ENCODE measurements around the gene KCTD1.

KCTD1 gene

DNA sequence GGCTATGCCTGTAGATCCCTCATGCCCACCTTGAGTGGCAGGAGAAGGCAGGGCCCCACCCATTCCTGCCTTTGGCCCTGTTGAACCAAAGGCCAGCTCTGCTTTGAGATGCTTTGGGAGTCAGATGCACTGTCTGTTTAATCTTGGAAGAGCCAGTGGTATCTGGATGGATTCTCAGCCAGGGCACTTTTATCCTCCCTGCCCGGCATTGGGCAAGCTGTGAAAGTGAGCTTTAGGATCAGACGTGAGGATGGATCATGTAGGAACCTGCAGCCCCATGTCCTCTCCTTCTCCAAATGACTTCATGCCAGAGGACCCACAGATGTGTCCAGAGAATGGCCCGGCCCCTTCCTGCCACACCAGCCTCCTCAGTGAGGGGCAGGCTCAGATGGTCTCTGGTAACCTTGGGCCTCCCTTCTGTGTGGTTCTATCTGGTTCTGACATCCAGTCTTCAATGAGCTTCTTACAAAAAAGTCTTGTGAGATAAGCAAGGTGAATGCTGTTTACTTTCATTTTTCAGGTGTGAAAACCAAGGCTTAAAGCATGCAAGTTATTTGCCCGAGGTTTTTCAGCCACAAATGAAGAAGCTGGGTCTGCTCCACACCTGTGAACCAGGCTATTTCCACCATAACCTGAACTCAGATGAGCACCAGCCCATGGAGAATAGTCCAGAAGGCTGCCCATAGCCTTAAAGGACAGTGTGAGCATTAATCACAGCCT is 123.8 kb downstream of the KCTD1 start:
- DNase-seq, result no peak

- DNase-seq, result no peak
Measured at GRCh38 chr18:26422472-26423162, 125.7 kb downstream of the KCTD1 start.

DNA sequence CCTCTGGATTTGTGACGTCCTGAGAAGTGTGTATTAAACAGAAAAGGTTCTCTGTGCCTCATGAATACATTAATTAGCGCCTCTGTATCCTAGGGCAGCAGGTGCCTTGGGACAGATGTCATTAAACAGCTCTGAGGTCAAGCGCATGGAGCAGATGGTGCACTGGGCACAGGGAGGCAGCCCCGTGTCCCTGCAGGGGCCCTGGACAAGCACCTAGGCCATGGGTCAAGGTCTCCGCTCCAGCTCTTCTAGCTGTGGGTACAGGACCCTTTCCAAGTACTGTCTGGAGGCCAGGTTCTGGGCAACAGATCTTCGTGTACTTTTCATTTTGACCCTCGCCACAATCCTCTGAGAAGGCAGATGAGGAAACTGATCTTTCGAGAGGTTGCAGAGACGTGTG is 126.4 kb downstream of the KCTD1 start:
- DNase-seq, result no peak

DNA sequence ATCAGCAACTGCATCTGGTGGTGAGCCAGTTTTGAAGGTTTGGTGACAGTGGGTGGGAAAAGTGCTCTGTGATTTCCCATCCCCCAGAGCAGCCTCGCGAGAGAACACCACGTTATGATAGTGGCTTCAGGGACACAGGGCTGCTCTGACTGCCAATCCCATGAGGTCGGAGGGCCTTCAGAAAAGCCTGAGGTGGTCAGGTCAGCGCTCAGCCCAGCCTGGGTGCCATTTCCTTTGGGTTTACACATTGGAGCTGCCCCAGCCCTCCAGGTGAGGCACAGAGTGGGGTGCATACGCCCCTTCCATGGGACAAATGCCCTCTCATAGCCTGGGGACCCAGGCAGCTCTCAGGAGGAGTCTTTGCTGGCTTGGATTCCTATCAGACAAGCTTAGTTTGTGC is 126.8 kb downstream of the KCTD1 start:
- no peak for DNase-seq

DNA sequence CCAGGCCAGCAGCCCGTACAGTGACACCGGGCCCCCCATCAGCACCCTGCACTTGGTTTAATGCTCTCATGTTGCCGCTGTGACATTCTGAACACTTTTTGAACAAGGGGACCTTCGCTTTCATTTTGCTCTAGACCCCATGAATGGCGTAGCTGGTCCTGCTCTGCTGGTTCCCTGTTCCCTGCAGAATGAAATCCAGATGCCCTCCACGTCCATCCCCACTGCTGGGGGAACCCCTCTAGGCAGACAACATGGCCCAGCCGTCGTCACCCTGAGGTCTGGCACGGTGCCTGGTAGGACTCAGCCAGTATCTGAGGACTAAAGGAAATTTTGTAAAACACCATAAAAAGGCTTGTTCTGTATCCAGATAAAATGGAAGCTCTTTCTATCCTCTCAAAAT is 128.6 kb downstream of the KCTD1 start:
- no peak for DNase-seq

- DNase-seq, result no peak
Measured at GRCh38 chr18:26418225-26418624, 130.1 kb downstream of the KCTD1 start.

GRCh38 chr18:26417190-26417589 is 131.2 kb downstream of the KCTD1 start:
- DNase-seq, result no peak

DNA sequence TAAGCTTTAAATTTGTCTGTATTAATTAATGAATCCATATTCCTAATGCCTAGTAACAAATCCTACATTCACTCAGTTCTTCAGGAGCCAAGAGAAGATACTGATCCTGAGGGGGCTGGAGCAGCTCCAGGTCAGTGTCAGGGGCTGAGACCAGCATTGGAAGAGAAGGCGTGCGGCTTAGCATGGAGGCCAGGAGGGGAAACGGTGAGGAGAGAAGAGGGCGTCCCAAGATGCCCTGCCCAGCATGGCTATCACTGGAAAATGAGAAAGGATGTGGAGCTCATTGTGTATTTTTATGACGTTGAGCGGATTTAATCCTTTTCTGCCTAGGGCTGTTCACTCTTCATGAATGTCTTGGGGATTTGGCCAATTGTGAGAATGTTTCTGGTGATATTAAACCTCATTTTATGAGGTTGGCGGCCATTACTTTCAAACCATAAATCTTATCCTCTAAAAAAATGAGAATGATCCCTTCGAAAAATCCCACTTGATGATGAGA is 131.7 kb downstream of the KCTD1 start:
- no peak for DNase-seq

- DNase-seq, result no peak
Measured at GRCh38 chr18:26415631-26416030, 132.7 kb downstream of the KCTD1 start.

GRCh38 chr18:26414901-26415440 is 133.4 kb downstream of the KCTD1 start:
- no peak for DNase-seq

DNA sequence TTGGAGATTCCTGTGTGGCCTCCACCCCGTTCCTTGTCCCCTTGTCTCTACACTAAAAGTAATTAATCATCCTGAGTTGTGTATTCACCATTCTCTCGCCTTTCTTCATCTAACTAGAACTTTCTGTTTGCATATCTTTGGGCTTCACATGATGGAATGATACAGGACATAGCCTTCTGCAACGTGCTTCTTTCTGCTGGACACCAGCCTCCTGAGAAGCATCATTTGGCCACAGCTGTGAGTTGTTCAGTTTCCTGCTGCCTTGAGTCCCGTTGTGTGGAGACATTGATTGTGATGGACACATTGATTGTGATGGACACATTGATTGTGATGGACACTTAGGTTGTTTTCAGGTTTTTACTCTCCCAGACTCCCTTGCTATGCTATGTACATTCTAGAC is 139.3 kb downstream of the KCTD1 start:
- no peak for DNase-seq

DNA sequence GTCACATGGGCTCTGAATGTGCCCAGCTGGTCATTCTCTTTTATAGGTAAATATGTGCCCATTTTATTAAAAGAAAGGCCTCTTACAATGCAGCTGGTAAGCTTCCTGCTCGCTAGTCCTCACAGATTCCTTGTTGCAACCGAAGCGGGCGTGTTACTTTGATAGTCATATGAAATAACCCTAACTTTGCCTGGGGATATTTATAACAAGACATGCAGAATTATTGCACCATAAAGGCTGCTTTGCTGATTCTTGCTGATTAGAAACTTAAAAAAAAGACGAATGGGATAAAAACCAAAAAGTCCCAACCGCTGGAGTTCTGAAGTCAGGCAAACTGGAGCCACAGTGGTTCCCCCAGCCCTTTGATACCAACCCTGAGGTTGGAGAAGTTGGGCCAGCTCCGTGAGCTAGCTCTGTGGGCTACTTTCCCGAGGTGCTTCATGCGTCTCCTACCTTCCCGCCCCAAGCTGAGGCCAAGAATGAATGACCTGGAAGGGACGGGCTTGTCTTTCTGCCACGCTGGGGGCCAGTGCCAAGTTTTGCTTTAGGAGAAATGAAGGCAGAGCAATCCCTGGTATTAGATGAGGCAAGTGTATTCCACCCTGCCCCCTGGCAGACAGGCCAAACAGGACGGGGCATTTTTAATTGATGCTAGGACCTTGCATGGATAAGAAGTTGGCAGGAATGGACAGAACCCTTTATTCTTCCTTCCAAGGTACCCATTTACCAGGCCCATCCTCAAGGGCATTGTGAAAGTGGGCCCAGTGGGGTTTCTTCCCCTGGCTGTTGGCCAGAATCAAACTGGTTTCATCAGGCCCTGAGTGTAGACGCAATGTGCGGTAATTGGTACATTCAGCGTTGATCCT is 140.4 kb downstream of the KCTD1 start:
- no peak for DNase-seq

DNA sequence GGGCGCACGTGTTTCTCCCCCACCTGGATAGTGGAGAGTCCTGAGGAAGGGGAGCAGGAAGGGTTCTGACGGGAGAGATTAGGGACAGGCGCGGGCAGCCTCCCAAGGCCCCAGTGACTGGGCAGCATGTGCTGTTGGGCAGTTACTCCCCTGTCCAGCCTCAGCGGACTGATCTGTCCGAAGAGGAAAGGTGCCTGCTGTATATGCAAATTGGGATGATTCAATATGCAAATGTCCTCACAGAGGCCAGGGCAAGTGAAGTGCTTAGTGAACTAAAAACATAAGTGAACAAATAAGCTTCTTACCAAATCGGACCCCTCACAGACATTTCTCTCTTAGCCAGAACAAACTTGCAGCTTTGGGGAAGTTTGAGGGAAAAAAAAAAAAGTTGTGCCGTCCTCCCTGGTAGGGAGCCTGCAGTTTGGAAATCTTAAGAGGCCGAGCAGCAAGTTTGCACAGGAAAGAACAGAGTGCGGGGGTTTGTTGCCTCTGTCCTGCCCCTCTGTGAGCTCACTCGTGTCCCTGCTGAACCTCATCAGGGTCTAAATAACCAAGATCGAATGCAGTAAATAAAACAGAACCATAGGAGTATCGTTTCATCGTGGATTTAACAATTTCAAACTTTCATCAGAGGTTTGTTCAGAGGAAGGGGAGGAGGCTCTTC is 141.4 kb downstream of the KCTD1 start:
- DNase-seq, result no peak

DNA sequence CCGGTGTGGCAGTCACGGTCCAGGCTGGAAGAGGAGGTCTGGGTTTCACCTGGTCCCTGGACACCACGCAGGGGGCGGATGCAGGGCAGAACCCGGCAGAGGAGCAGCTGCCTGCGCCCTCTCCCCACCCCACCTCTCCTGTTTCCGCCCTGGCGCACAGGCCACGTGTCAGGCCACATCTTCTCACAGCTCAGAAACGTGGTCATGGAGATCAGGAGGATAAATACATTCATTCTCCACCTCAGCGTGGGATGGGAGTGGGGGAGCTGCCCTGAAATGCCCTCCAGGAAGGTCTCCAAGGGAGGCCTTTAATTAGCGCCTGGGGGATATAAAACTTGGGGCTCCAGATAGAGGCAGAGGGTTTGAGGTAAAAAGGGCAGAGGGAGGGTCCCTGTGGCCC is 142.0 kb downstream of the KCTD1 start:
- no peak for DNase-seq

GRCh38 chr18:26405190-26405801 is 143.1 kb downstream of the KCTD1 start:
- no peak for DNase-seq
